Measurements from ENCODE around the gene SLC12A3. TPM values are rescaled to one million over a fixed set of nuclear protein-coding genes. Genes with fewer than 3 reads are reported as not detected.

SLC12A3 gene
- total RNA-seq: not detected in 2 replicates

- intact Hi-C loops (cut with micrococcal nuclease): loop anchor here (5.0 kb wide), 1 partner anchor 83 kb away; no protein-coding TSS in a partner anchor
Measured at GRCh38 chr16:56864960-56865359, at the start of gene SLC12A3. Gene SLC12A3, plus strand, starts transcription at chr16:56865207. Its CDS starts 29 bp downstream, at chr16:56865236.

GRCh38 chr16:56815721-56816120 is 49.3 kb upstream of the SLC12A3 start:
- intact Hi-C loops (cut with micrococcal nuclease): no loop called here

GRCh38 chr16:56817056-56817455 is 48.0 kb upstream of the SLC12A3 start:
- intact Hi-C loops (cut with micrococcal nuclease): no loop called here

GRCh38 chr16:56817938-56818337 is 47.1 kb upstream of the SLC12A3 start:
- intact Hi-C loops (cut with micrococcal nuclease): no loop called here

GRCh38 chr16:56823081-56823733 is 41.8 kb upstream of the SLC12A3 start:
- intact Hi-C loops (cut with micrococcal nuclease): no loop called here

- intact Hi-C loops (cut with micrococcal nuclease): no loop called here
Measured at GRCh38 chr16:56824331-56824730, 40.7 kb upstream of the SLC12A3 start.

DNA sequence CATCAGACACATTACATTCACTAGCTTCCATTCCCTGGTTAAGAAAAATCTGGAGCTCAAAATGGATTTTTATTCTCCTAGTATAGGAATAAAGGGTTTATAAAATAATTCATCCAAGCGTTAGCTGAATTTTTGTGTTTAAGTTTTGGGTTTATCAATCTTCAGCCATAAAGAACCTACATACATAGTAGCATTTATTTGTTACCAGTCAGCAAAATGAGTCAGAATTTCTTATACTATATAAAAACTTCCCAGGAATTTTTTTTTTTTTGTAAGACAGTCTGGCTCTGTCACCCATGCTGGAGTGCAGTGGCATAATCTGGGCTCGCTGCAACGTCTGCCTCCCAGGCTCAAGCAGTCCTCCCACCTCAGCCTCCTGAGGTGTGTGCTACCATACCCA is 40.2 kb upstream of the SLC12A3 start:
- intact Hi-C loops (cut with micrococcal nuclease): no loop called here

GRCh38 chr16:56825826-56826225 is 39.2 kb upstream of the SLC12A3 start:
- intact Hi-C loops (cut with micrococcal nuclease): no loop called here

GRCh38 chr16:56828647-56829046 is 36.4 kb upstream of the SLC12A3 start:
- intact Hi-C loops (cut with micrococcal nuclease): no loop called here

DNA sequence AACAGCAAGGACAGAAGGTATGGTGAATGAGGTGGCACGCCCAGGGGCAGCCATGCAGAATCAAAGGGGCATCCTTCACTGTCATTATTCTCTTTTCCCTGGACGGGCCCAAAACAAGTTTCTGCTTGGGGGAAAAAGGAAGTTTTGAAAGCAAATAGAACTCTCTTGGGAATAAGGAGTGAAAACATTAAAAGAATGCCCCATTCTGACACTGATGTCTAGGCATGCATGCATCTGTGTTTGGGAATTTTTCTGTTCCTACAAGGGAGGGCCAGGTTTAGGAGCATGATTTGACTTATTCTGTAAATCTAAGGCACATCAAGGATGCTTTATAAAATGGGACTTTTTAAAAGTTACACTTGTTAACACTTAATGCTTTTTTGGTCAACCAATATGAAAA is 34.3 kb upstream of the SLC12A3 start:
- intact Hi-C loops (cut with micrococcal nuclease): no loop called here

DNA sequence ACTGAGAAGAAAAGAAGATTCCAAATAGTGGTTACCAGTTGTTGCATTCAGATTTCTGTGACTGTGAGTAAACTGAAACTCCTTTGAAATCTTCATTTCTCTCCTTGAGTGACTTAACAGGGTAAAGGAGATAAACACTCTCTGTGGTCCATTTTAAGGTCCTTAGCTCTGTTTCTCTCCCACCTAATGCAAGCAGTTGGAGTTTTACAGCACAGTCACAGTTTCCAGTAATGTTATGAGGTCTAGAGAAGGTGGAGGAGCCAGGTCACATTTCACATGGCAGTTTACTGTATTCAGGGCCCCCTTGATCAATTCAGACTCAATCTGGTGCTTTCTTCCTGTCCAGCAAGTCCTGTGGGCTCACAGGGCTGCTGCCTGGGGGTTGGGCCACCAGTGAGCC is 32.2 kb upstream of the SLC12A3 start:
- intact Hi-C loops (cut with micrococcal nuclease): no loop called here

GRCh38 chr16:56833243-56833970 is 31.6 kb upstream of the SLC12A3 start:
- intact Hi-C loops (cut with micrococcal nuclease): no loop called here

- intact Hi-C loops (cut with micrococcal nuclease): no loop called here
Measured at GRCh38 chr16:56835320-56835719, 29.7 kb upstream of the SLC12A3 start.

- intact Hi-C loops (cut with micrococcal nuclease): no loop called here
Measured at GRCh38 chr16:56836410-56837230, 28.4 kb upstream of the SLC12A3 start.

GRCh38 chr16:56838622-56839337 is 26.2 kb upstream of the SLC12A3 start:
- intact Hi-C loops (cut with micrococcal nuclease): no loop called here

DNA sequence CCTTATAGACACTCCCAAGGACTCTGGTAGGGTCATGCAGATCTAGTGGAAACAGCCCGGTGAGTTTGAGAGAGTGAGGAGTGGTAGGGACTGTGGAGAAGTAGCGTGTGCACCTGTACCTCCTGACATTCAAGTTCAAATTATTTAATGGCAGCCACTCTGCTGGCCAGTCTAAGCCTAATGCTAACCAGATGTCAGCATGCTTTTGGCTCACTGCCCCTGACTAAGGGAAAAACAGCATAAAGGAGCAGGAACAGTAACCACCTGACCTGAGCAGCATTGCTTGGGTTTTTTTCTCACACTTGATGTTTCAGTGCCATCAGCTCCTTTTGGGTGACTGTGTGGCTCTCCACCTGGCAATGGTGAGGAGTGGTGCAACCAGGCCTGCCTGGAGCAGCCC is 23.8 kb upstream of the SLC12A3 start:
- intact Hi-C loops (cut with micrococcal nuclease): no loop called here

DNA sequence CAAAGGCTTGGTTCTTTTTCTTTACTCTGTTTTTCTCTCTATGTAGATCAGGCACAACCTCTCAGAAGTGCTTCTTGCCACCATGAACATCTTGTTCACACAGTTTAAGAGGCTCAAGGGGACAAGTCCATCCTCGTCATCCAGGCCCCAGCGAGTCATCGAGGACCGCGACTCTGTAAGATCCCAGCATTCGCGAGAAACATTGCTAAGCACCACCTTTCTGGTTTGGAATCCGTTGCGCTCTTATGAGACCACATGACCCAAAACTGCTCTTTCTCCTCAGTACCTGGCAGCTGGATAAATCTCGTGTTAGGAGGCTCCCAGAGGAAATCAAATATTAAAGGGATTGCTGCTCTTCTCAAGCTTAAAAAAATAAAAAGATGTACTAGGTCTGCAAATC is 23.3 kb upstream of the SLC12A3 start:
- intact Hi-C loops (cut with micrococcal nuclease): no loop called here

DNA sequence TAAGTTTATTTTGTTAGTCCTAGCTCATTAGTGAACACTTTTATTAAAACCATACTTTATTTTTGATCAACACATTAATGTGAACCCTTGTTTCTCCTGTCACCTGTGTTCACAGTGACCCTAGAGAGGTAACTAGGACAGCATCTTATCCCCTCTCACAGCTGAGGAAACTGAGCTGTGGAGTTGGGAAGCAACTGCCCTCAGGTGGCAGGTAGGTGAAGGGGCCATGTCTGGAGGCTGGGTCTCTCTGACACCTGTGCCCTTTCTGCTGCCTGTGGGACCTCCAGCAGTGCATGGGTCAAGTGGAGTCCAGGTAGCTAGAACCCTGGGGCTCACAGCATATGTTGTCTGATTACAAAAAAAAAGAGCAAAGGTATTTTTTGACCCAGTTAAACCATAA is 22.9 kb upstream of the SLC12A3 start:
- intact Hi-C loops (cut with micrococcal nuclease): no loop called here

- intact Hi-C loops (cut with micrococcal nuclease): no loop called here
Measured at GRCh38 chr16:56844056-56844455, 21.0 kb upstream of the SLC12A3 start.

GRCh38 chr16:56847173-56847910 is 17.7 kb upstream of the SLC12A3 start:
- intact Hi-C loops (cut with micrococcal nuclease): no loop called here

All from T-helper 2 cell treated with Interferon-gamma antibody and Interleukin-4, amounts not matched to agents 100 ng/mL and 5 ng/mL, for 36 hours (primary cell).